GM12892 (cell line): ENCODE data around the gene NIBAN1.

Experiments
- POLR2A ChIP-seq: IDR thresholded peaks from 2 replicates; pipeline ENCODE4 v1.6.1; 2011; ENCODE audit warnings: low read depth, low read length, control low read depth
- POLR2AphosphoS5 ChIP-seq: IDR thresholded peaks from 2 replicates; pipeline ENCODE4 v1.6.1; 2011; ENCODE audit warnings: low read depth, low read length, control low read depth

DNA sequence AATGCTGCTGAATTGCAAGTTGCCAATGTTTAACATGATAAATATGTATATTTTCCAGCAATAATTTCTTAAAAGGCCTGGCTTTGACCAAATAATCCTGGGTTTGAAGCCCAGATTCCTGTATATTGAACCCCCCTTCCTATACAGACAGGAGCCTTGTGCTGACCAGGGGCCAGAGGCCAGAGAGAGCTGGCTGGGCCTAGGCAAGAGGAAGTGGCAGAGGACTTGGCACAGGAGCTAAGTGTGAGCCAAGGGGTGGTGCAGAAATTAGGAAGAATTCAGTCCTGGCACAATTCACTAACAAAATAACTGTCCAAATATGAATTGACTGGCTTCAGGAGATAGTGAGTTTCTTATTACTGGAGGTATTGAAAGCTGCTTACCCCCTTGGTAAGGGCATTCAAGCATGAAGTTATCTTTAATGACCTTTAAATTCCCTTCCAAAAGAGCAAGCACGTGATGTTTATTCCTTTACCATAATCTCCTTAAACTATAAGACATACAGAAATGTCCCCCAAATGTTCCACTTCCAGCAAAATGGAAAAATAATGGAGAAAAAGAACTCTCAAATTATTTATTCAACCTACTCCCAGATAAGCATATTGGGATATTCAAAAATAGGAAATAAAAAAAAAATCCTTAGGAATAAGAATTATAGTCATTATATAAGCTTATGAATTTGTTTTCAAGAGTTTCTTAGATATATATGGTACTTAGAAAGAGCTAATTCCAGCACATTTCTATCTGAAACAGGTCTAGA lies 26.6 kb downstream of the NIBAN1 start:
- no peak for TF ChIP-seq POLR2AphosphoS5
- TF ChIP-seq POLR2A, result no peak
